Tibial nerve (tissue), 4 donors: ENCODE results near the gene SFTPD.

ENCODE experiments used
- EP300 ChIP-seq, 2 donors: sonication (generic); formaldehyde crosslinking; IDR thresholded peaks; one replicate each; pipeline ENCODE4 v1.6.1; 2017; ENCODE audit warnings: antibody characterized with exemption in 2 of 2, mild to moderate bottlenecking in 1 of 2
- POLR2A ChIP-seq, 2 donors: fragments of 450-650 bp; IDR thresholded peaks; one replicate each; pipeline ENCODE4 v1.6.1; 2017; ENCODE audit warnings: antibody characterized with exemption in 2 of 2, mild to moderate bottlenecking in 2 of 2, moderate library complexity in 2 of 2
- TF ChIP-seq, protein P1 (sequence below), 5 experiments: fragments of 200-600 bp in 3 of 5; fragments of 450-650 bp in 2 of 5; sonication (generic) in 3 of 5; IDR thresholded peaks; one replicate each; pipeline ENCODE4 v1.5.1; 2016 to 2019; ENCODE audit warnings: antibody characterized with exemption in 5 of 5, mild to moderate bottlenecking in 3 of 5, moderate library complexity in 2 of 5

DNA sequence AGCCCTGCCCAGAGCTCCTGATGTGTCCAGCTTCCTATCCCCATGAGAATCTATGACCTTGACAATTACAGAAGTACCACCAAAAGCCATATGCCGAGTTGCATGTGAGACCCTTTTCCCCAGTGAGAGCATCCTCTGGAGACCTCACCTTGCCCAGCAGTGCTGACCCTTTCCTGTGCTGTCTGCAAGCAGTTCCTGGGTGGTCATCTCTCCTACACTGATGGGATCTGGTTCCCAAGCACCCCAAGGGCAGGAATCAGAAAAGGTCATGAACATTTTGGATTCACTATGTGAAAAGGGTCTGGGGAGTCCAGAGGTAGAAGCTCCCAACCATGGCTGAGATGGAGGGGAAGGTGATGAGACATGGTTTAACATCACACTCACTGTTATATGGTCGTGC lies 18.2 kb downstream of the SFTPD start:
- TF ChIP-seq POLR2A (IDR thresholded peaks at IDR 0.05), result no peak
- TF ChIP-seq, protein P1, sequence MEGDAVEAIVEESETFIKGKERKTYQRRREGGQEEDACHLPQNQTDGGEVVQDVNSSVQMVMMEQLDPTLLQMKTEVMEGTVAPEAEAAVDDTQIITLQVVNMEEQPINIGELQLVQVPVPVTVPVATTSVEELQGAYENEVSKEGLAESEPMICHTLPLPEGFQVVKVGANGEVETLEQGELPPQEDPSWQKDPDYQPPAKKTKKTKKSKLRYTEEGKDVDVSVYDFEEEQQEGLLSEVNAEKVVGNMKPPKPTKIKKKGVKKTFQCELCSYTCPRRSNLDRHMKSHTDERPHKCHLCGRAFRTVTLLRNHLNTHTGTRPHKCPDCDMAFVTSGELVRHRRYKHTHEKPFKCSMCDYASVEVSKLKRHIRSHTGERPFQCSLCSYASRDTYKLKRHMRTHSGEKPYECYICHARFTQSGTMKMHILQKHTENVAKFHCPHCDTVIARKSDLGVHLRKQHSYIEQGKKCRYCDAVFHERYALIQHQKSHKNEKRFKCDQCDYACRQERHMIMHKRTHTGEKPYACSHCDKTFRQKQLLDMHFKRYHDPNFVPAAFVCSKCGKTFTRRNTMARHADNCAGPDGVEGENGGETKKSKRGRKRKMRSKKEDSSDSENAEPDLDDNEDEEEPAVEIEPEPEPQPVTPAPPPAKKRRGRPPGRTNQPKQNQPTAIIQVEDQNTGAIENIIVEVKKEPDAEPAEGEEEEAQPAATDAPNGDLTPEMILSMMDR (IDR thresholded peaks at IDR 0.05), result no peak
- TF ChIP-seq EP300 (IDR thresholded peaks at IDR 0.05), result no peak
